SK-N-SH (cell line): ENCODE results near the gene ATG7. TPM values are rescaled to one million over a fixed set of nuclear protein-coding genes. Genes with fewer than 3 reads are reported as not detected.

Source experiments
- CTCF ChIA-PET: fragments of 300-600, 350-600 bp; formaldehyde crosslinking; extraction: SDS; loops from one replicate; lab custom pipeline; 2021; lab: Yijun Ruan, JAX
- POLR2A ChIA-PET: fragments of 350-600 bp; sonication (Branson Sonifier 250); formaldehyde crosslinking; extraction: SDS; loops from one replicate; lab custom pipeline; 2020; ENCODE audit warnings: antibody characterized with exemption, inconsistent platforms; lab: Yijun Ruan, JAX
- DNase-seq: peaks from one replicate; pipeline ENCODE4 v3.0.0; 2012
- H2AFZ ChIP-seq: fragments of 200-600 bp; sonication (generic); 2 replicates; pipeline ENCODE4 v1.8.1; 2016; ENCODE audit warnings: antibody characterized with exemption, mild to moderate bottlenecking, low read depth
- H3F3A ChIP-seq: fragments of 200-600 bp; sonication (generic); replicated peaks from 2 replicates; pipeline ENCODE3; 2016; ENCODE audit warnings: antibody characterized with exemption, mild to moderate bottlenecking; ENCODE audit not compliant: insufficient read depth
- H3K27ac ChIP-seq, 2 experiments: fragments of 200-500 bp in 1 of 2; fragments of 200-600 bp in 1 of 2; sonication (Bioruptor generic) in 1 of 2; sonication (generic), shearing (Covaris generic) in 1 of 2; 2 replicates each; pipeline versions ENCODE4 v1.5.1 to v1.6.1; 2014 to 2016; ENCODE audit warnings: low read depth in 2 of 2, inconsistent platforms in 1 of 2, low read length in 1 of 2, mild to moderate bottlenecking in 1 of 2, mixed read lengths in 1 of 2
- H3K27me3 ChIP-seq: fragments of 200-600 bp; sonication (generic), shearing (Covaris generic); 2 replicates; pipeline ENCODE4 v1.6.1; 2016; ENCODE audit warnings: mixed run types; ENCODE audit not compliant: insufficient read depth
- H3K36me3 ChIP-seq, 2 experiments: fragments of 200-500 bp in 1 of 2; fragments of 200-600 bp in 1 of 2; sonication (Bioruptor generic) in 1 of 2; sonication (generic) in 1 of 2; replicated peaks in 1 of 2; 2 replicates each; pipeline versions ENCODE3 to v1.5.1; 2014 to 2016; ENCODE audit warnings: low read length in 1 of 2, mild to moderate bottlenecking in 1 of 2; ENCODE audit not compliant: insufficient read depth in 2 of 2, control insufficient read depth in 1 of 2
- H3K4me1 ChIP-seq, 2 experiments: fragments of 200-500 bp in 1 of 2; fragments of 200-600 bp in 1 of 2; sonication (Bioruptor generic) in 1 of 2; sonication (generic), shearing (Covaris generic) in 1 of 2; 2 replicates each; pipeline versions ENCODE4 v1.5.1 to v1.6.1; 2014 to 2016; ENCODE audit warnings: low read depth in 1 of 2, low read length in 1 of 2, mixed run types in 1 of 2; ENCODE audit not compliant: insufficient read depth in 2 of 2, control insufficient read depth in 1 of 2
- H3K4me2 ChIP-seq: fragments of 200-600 bp; sonication (generic), shearing (Covaris generic); 2 replicates; pipeline ENCODE4 v1.6.1; 2017; ENCODE audit warnings: mixed run types
- H3K4me3 ChIP-seq, 2 experiments: fragments of 200-500 bp in 1 of 2; fragments of 200-600 bp in 1 of 2; sonication (Bioruptor generic) in 1 of 2; sonication (generic), shearing (Covaris generic) in 1 of 2; 2 replicates each; pipeline versions ENCODE4 v1.5.1 to v1.8.1; 2014 to 2016; ENCODE audit warnings: low read depth in 2 of 2, inconsistent platforms in 1 of 2, low read length in 1 of 2, mild to moderate bottlenecking in 1 of 2, mixed read lengths in 1 of 2, moderate library complexity in 1 of 2
- H3K79me2 ChIP-seq: fragments of 200-600 bp; sonication (generic); 2 replicates; pipeline ENCODE4 v1.8.1; 2017; ENCODE audit warnings: mild to moderate bottlenecking; ENCODE audit not compliant: insufficient read depth
- H3K9ac ChIP-seq: fragments of 200-600 bp; sonication (generic); 2 replicates; pipeline ENCODE4 v1.6.1; 2017; ENCODE audit warnings: mixed run types
- H3K9me2 ChIP-seq: fragments of 200-600 bp; sonication (generic); 2 replicates; pipeline ENCODE4 v1.6.1; 2017; ENCODE audit warnings: mixed run types
- H3K9me3 ChIP-seq: fragments of 200-600 bp; sonication (generic); 2 replicates; pipeline ENCODE4 v1.6.1; 2017; ENCODE audit warnings: mixed run types, mild to moderate bottlenecking, moderate library complexity
- H4K20me1 ChIP-seq: fragments of 200-600 bp; sonication (generic); 2 replicates; pipeline ENCODE4 v1.6.1; 2017; ENCODE audit warnings: mild to moderate bottlenecking, mixed run types; ENCODE audit not compliant: insufficient read depth
- EZH2phosphoT487 ChIP-seq: fragments of 200-600 bp; sonication (generic); IDR thresholded peaks from 2 replicates; pipeline ENCODE4 v1.6.1; 2017; ENCODE audit warnings: low read depth, mixed run types, mild to moderate bottlenecking, antibody characterized with exemption, moderate library complexity, borderline replicate concordance
- FOSL2 ChIP-seq: IDR thresholded peaks from 2 replicates; pipeline ENCODE4 v1.4.0; 2012; ENCODE audit warnings: low read depth, mild to moderate bottlenecking, moderate library complexity, borderline replicate concordance
- FOXM1 ChIP-seq: IDR thresholded peaks from 2 replicates; pipeline ENCODE4 v1.4.0; 2012; ENCODE audit warnings: low read depth, mild to moderate bottlenecking
- JUND ChIP-seq: IDR thresholded peaks from 2 replicates; pipeline ENCODE4 v1.4.0; 2012
- NFIC ChIP-seq: IDR thresholded peaks from 2 replicates; pipeline ENCODE4 v1.4.0; 2012; ENCODE audit warnings: borderline replicate concordance
- POLR2AphosphoS5 ChIP-seq: IDR thresholded peaks from 2 replicates; pipeline ENCODE4 v1.6.1; 2012; ENCODE audit warnings: low read depth, low read length
- TCF12 ChIP-seq: IDR thresholded peaks from 2 replicates; pipeline ENCODE4 v1.4.0; 2012
- WGBS: methylation state at CpG from one replicate; pipeline ENCODE4 v1.1.6; 2017; ENCODE audit warnings: low lambda C conversion rate; 5-methylcytosine and 5-hydroxymethylcytosine counted together
- polyA plus RNA-seq, 3 experiments: library from polyadenylated mRNA; depleted of rRNA; stranded (reverse); fragments of >200 nt; gene quantifications; 2 replicates each; pipeline ENCODE4 v1.2.3, GENCODE V29; 2012
- TF ChIP-seq, protein P1 (sequence below): fragments of 150-350 bp; IDR thresholded peaks from 2 replicates; pipeline ENCODE4 v1.6.1; 2017; ENCODE audit warnings: antibody characterized with exemption, low read length, low read depth, borderline replicate concordance
- TF ChIP-seq, protein P2 (sequence below): IDR thresholded peaks from 2 replicates; pipeline ENCODE4 v1.4.0; 2012; ENCODE audit warnings: low read depth, borderline replicate concordance
- TF ChIP-seq, protein P3 (sequence below): IDR thresholded peaks from 2 replicates; pipeline ENCODE4; 2012

ATG7 gene
- polyA plus RNA-seq, 1 of the 3 experiments (the other 2 are of a cell fraction) = 29.5 TPM

DNA sequence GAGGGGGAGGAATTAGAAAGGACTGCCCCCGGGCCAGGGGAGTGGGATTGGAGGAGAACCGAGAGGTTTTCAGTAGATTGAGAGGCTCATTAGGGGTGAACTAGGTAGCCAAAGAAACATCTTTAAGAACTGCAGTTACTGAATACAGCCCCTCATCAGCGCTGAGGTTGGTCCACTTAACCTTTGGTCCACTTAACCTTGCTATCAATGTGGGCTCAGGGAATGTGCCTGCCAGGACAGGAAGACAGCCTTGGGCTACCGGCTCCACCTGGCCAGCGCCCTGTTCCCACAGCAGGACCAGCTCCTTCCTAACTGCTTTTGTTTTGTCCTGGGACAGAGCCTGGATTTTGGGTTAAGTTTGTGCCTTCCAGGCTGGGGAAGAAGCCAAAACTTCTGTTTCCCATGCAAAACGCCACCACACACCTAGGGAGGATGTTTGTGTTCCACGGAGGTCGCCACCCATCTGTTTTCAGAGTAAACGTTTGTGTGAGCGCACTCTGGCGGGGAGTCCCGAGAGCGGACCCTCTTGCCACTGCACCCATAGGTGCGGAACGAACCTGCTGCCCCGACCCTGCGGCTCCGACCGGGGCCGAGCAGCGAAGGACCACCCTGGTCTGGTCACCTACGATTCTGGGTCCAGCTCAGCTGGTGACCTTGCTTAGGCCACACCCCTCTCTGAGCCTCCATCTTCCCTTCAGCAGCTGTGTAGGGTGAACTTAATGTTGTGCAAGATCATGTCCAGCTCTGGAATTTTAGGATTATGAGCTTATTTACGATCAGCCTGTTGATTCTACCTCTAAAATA, 264.1 kb downstream of the ATG7 start (continued):
- TF ChIP-seq, protein P1, sequence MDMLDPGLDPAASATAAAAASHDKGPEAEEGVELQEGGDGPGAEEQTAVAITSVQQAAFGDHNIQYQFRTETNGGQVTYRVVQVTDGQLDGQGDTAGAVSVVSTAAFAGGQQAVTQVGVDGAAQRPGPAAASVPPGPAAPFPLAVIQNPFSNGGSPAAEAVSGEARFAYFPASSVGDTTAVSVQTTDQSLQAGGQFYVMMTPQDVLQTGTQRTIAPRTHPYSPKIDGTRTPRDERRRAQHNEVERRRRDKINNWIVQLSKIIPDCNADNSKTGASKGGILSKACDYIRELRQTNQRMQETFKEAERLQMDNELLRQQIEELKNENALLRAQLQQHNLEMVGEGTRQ = no peak
- TF ChIP-seq EZH2phosphoT487 (no peak), JUND (no peak)
- TF ChIP-seq, protein P2, sequence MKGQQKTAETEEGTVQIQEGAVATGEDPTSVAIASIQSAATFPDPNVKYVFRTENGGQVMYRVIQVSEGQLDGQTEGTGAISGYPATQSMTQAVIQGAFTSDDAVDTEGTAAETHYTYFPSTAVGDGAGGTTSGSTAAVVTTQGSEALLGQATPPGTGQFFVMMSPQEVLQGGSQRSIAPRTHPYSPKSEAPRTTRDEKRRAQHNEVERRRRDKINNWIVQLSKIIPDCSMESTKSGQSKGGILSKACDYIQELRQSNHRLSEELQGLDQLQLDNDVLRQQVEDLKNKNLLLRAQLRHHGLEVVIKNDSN = no peak

DNA sequence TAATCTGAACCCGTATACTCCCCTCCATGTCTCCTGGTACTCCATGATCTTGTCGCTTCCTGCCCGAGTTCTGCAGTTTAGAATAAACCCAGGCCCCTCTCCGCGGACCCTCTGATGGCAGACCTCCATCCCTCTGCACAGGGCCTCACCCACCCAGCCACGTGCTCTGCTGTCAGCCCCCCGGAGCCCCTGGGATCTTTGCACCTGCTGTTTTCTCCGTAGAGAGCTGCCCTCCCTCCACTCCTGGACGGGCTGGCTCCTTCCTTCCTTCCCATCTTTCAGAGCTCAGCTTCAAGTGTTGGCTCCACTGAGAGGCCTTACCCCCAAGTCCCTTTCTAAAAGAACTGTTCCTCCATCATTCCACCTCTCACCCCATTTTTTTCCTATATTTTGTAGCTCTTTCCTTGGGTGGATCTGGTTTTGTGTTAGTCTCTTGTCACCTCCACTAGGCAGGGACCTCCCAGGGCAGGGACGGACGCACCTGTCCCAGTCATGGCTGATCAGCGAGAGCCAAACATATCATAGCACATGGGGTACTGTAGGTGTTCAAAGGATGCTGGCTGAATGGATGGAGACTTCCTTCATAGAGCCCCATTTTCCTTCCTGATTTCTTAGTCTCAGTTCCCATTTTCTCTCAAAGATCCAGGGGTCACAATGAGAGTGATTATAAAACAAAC, 264.9 kb downstream of the ATG7 start:
- no peak overlapping the region for H3K9ac ChIP-seq
- WGBS = 98% methylated on average over 12 of the region's 12 CpGs
- DNase-seq = no peak
- no peak overlapping the region for H3K4me2 ChIP-seq
- H3K27me3 ChIP-seq = no peaks in the 10 kb centered on the region
- H3K9me2 ChIP-seq = no peaks in the 10 kb centered on the region
- H4K20me1 ChIP-seq = no peaks in the 10 kb centered on the region
- TF ChIP-seq POLR2AphosphoS5 = no peak
- no peak for TF ChIP-seq TCF12
- TF ChIP-seq NFIC = no peak
- TF ChIP-seq, protein P3, sequence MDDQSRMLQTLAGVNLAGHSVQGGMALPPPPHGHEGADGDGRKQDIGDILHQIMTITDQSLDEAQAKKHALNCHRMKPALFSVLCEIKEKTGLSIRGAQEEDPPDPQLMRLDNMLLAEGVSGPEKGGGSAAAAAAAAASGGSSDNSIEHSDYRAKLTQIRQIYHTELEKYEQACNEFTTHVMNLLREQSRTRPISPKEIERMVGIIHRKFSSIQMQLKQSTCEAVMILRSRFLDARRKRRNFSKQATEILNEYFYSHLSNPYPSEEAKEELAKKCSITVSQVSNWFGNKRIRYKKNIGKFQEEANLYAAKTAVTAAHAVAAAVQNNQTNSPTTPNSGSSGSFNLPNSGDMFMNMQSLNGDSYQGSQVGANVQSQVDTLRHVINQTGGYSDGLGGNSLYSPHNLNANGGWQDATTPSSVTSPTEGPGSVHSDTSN = no peak
- no peak for TF ChIP-seq FOSL2
- no peak for TF ChIP-seq FOXM1
- TF ChIP-seq, protein P1 = no peak
- TF ChIP-seq, all 33 proteins: peak for 0
- Histone ChIP-seq H3F3A (peaks cover 5% of the 10 kb centered on the region), H3K4me3 (no peak overlapping the region), H2AFZ (no peak overlapping the region), H3K27ac (no peak overlapping the region), H3K36me3 (peaks cover 0 to 3% of the 10 kb centered on the region in 2 experiments), H3K79me2 (no peaks in the 10 kb centered on the region; the same call in 1 of the 2 replicates), H3K9me3 (no peaks in the 10 kb centered on the region), H3K4me1 (peaks cover 9 to 18% of the 10 kb centered on the region in 2 experiments; a peak in 2 of 4 replicates)
- ChIA-PET CTCF (interaction anchor here (1.4 kb wide), 1 partner anchor 237 kb away, joined by 4 read pairs; no protein-coding TSS in a partner anchor), POLR2A (no interaction called here)
